ENCODE data around the gene TMEM213. TPM values are rescaled to one million over a fixed set of nuclear protein-coding genes. Genes with fewer than 3 reads are reported as not detected.

Gene TMEM213
- total and polyA plus RNA-seq, 2 of the 13 experiments (the other 11 are each of a cell fraction or from before 2014, with no cell fraction given) = not detected

GRCh38 chr7:138871814-138872090 lies 74.0 kb downstream of the TMEM213 start:
- Histone ChIP-seq H3K4me2 (ENCODE audit: low read depth, low read length) (no peak overlapping the region), H3K36me3 (replicated peaks in 1 of 2; ENCODE audit: control insufficient read depth in 1 of 2, insufficient read depth in 2 of 2, low read length in 2 of 2) (peaks cover 2 to 3% of the 10 kb centered on the region in 2 experiments; a peak in 2 of 5 replicates), H3K79me2 (ENCODE audit: insufficient read depth, low read length) (no peaks in the 10 kb centered on the region), H3K4me3 (replicated peaks in 1 of 3; ENCODE audit: insufficient read depth in 1 of 3, low read depth in 2 of 3, low read length in 3 of 3) (no peak overlapping the region), H2AFZ (ENCODE audit: low read length) (no peak overlapping the region), H3K27ac (ENCODE audit: extremely low read length, insufficient read depth, low read length) (no peak overlapping the region), H3K4me1 (ENCODE audit: insufficient read depth, low read length) (no peaks in the 10 kb centered on the region), H3K9me3 (ENCODE audit: low read length) (no peaks in the 10 kb centered on the region), H4K20me1 (ENCODE audit: insufficient read depth, low read length) (no peaks in the 10 kb centered on the region), H3K27me3 (ENCODE audit: control insufficient read depth in 1 of 2, insufficient read depth in 2 of 2, low read length in 2 of 2) (no peaks in the 10 kb centered on the region), H3K9ac (ENCODE audit: insufficient read depth, low read depth, low read length) (no peak overlapping the region)
- WGBS (ENCODE audit: low lambda C conversion rate) = 89% methylated on average over 5 of the region's 5 CpGs
- no peak for ATAC-seq
- TF ChIP-seq TCF7L2 (IDR thresholded peaks at IDR 0.05; ENCODE audit: low read depth, low read length) (no peak), RORA (CRISPR knock-in tag; IDR thresholded peaks at IDR 0.05) (no peak), PCBP2 (optimal IDR thresholded peaks at IDR 0.05; ENCODE audit: low read depth, low read length, poor library complexity, severe bottlenecking) (no peak)
- no peak for FAIRE-seq
- in situ Hi-C loops (cut with HindIII; ENCODE audit: extremely low pct_ligation_motif_present, low pct_unique_long_range_greater_than_20kb) = no loop called here
- CTCF ChIA-PET (ENCODE audit: low intra/inter-chr PET ratio, low total read pairs) = no interaction called here
- no TSS peak for BruUV-seq (replicated peaks)
- intact Hi-C loops (cut with micrococcal nuclease; ENCODE audit: unreplicated experiment) = no loop called here
- POLR2A ChIA-PET = no interaction called here
- DNase-seq (ENCODE audit: low spot score) = no peak

- H3K4me1 ChIP-seq (ENCODE audit: insufficient read depth, low read length) = no peaks in the 10 kb centered on the region
- no peaks in the 10 kb centered on the region for H3K27me3 ChIP-seq (ENCODE audit: control insufficient read depth in 1 of 2, insufficient read depth in 2 of 2, low read length in 2 of 2)
- no peak overlapping the region for H3K9ac ChIP-seq (ENCODE audit: insufficient read depth, low read depth, low read length)
- DNase-seq (ENCODE audit: low spot score) (no peak), ATAC-seq (no peak), FAIRE-seq (no peak)
- no peak overlapping the region for H3K4me3 ChIP-seq (replicated peaks in 1 of 3; ENCODE audit: insufficient read depth in 1 of 3, low read depth in 2 of 3, low read length in 3 of 3)
- in situ Hi-C loops (cut with HindIII; ENCODE audit: extremely low pct_ligation_motif_present, low pct_unique_long_range_greater_than_20kb) = no loop called here
- H3K27ac ChIP-seq (ENCODE audit: extremely low read length, insufficient read depth, low read length) = no peak overlapping the region
- CTCF ChIA-PET (ENCODE audit: low intra/inter-chr PET ratio, low total read pairs) = no interaction called here
- no peak for TF ChIP-seq MLLT10 (CRISPR knock-in tag; IDR thresholded peaks at IDR 0.05)
- no peak for TF ChIP-seq GABPA (IDR thresholded peaks at IDR 0.05; ENCODE audit: low read depth, low read length)
- no peak for TF ChIP-seq GABPA (CRISPR knock-in tag; IDR thresholded peaks at IDR 0.05; ENCODE audit: low read depth)
- TF ChIP-seq SNAI1 (CRISPR knock-in tag; IDR thresholded peaks at IDR 0.05; ENCODE audit: borderline replicate concordance) = no peak
- TF ChIP-seq RARA (CRISPR knock-in tag; IDR thresholded peaks at IDR 0.05) = no peak
- no peak for TF ChIP-seq THAP11 (CRISPR knock-in tag; IDR thresholded peaks at IDR 0.05)
- no peak for TF ChIP-seq MLX (CRISPR knock-in tag; IDR thresholded peaks at IDR 0.05)
- TF ChIP-seq ATF1 (CRISPR knock-in tag; IDR thresholded peaks at IDR 0.05) = no peak
- no peak for TF ChIP-seq HNRNPH1 (optimal IDR thresholded peaks at IDR 0.05; ENCODE audit: low read depth, low read length)
- no peak for TF ChIP-seq ATM (IDR thresholded peaks at IDR 0.05; ENCODE audit: borderline replicate concordance)
- no TSS peak for BruUV-seq (replicated peaks)
- H2AFZ ChIP-seq (ENCODE audit: low read length) = no peak overlapping the region
- WGBS (ENCODE audit: low lambda C conversion rate) = 93% methylated on average over 4 of the region's 4 CpGs
- POLR2A ChIA-PET = interaction anchor here (0.7 kb wide), 1 partner anchor 35 kb away, joined by 3 read pairs; no protein-coding TSS in a partner anchor
- H3K79me2 ChIP-seq (ENCODE audit: insufficient read depth, low read length) = no peaks in the 10 kb centered on the region
- H4K20me1 ChIP-seq (ENCODE audit: insufficient read depth, low read length) = no peaks in the 10 kb centered on the region
- intact Hi-C loops (cut with micrococcal nuclease; ENCODE audit: unreplicated experiment) = no loop called here
- peaks cover 2 to 3% of the 10 kb centered on the region in 2 experiments; a peak in 2 of 5 replicates for H3K36me3 ChIP-seq (replicated peaks in 1 of 2; ENCODE audit: control insufficient read depth in 1 of 2, insufficient read depth in 2 of 2, low read length in 2 of 2)
- no peak overlapping the region for H3K4me2 ChIP-seq (ENCODE audit: low read depth, low read length)
- H3K9me3 ChIP-seq (ENCODE audit: low read length) = no peaks in the 10 kb centered on the region
Observed at GRCh38 chr7:138872576-138872975, 74.8 kb downstream of the TMEM213 start.

All from HepG2 (cell line).